ENCODE results near the gene LOXHD1.

- TF ChIP-seq CTCF (conservative IDR thresholded peaks at IDR 0.05; ENCODE audit: low read depth, low read length), result no peak
- no peak for TF ChIP-seq EZH2 (IDR thresholded peaks at IDR 0.05; ENCODE audit: borderline replicate concordance, low read depth, low read length, poor library complexity, severe bottlenecking)
Observed at GRCh38 chr18:46641917-46642316, 15.1 kb downstream of the LOXHD1 start.
